ENCODE data around the gene PRRX2. TPM values are rescaled to one million over a fixed set of nuclear protein-coding genes. Genes with fewer than 3 reads are reported as not detected.

PRRX2 gene
- total RNA-seq, 1 donor from 2014 or later, result not detected

- H3K27me3 ChIP-seq (ENCODE audit: control insufficient read depth, insufficient read depth, low read length), result no peaks in the 10 kb centered on the region
- no peak overlapping the region for H3K4me3 ChIP-seq (ENCODE audit: low read depth, low read length)
- DNase-seq (ENCODE audit: low read depth), result no peak
- FAIRE-seq, result no peak
- H3K36me3 ChIP-seq (ENCODE audit: control insufficient read depth, insufficient read depth, low read length), result peaks cover 6% of the 10 kb centered on the region
- no peak for TF ChIP-seq CTCF (IDR thresholded peaks at IDR 0.05; ENCODE audit: insufficient read depth, low read length, severe bottlenecking)
These were observed 21.7 kb upstream of the PRRX2 start for GRCh38 chr9:129643706-129644105.

GRCh38 chr9:129644365-129644764, 21.1 kb upstream of the PRRX2 start:
- Histone ChIP-seq H3K27me3 (ENCODE audit: control insufficient read depth, insufficient read depth, low read length) (no peaks in the 10 kb centered on the region), H3K36me3 (ENCODE audit: control insufficient read depth, insufficient read depth, low read length) (peaks cover 3% of the 10 kb centered on the region), H3K4me3 (ENCODE audit: low read depth, low read length) (no peak overlapping the region)
- FAIRE-seq (no peak), DNase-seq (ENCODE audit: low read depth) (peak; percentile 15)
- TF ChIP-seq CTCF (IDR thresholded peaks at IDR 0.05; ENCODE audit: insufficient read depth, low read length, severe bottlenecking), result no peak

GRCh38 chr9:129644902-129645301, 20.5 kb upstream of the PRRX2 start:
- no peak for TF ChIP-seq CTCF (IDR thresholded peaks at IDR 0.05; ENCODE audit: insufficient read depth, low read length, severe bottlenecking)
- Histone ChIP-seq H3K4me3 (ENCODE audit: low read depth, low read length) (no peak overlapping the region), H3K36me3 (ENCODE audit: control insufficient read depth, insufficient read depth, low read length) (no peaks in the 10 kb centered on the region), H3K27me3 (ENCODE audit: control insufficient read depth, insufficient read depth, low read length) (no peaks in the 10 kb centered on the region)
- DNase-seq (ENCODE audit: low read depth) (no peak), FAIRE-seq (no peak)

DNA sequence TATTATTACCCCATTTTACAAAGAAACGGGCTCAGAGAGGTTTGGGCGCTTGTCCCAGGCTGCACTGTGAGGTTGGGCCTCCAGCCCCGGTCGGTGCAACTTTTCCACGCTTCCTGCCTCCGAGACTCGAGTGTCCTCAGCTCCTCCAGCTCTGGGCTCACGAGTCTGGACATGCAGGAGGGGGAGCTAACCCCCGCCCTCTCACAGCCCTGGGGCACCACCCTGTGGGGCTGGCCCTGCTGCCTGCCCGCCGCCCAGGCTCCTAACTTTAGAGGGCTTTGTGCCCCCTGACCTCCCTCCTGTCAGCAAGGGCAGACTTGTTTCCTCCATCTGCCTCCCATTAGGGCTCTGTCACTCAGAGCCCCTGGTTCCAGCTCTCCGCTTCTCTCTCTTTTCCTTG, 19.2 kb upstream of the PRRX2 start:
- DNase-seq (ENCODE audit: low read depth) (peak; percentile 6), FAIRE-seq (no peak)

DNA sequence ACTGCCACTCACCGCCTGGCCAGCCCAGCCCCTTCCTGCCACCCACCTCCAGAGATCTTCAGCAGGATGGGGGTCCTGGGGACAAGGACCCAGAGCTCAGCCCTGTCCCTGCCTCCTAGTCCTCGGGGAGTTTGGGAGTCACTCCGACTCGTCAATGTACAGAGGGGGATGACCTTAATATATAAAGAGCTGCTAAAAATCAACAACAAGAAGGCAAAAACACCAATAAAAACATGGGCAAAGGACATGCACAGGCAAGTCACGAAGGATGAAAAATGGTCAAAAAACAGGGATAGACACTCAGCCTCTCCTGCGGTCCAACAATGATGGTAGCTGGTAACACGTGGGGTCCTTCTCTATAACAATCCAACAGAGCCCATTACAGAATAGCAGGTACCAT, 18.8 kb upstream of the PRRX2 start:
- Histone ChIP-seq H3K36me3 (ENCODE audit: control insufficient read depth, insufficient read depth, low read length) (no peaks in the 10 kb centered on the region), H3K27me3 (ENCODE audit: control insufficient read depth, insufficient read depth, low read length) (no peaks in the 10 kb centered on the region), H3K4me3 (ENCODE audit: low read depth, low read length) (no peak overlapping the region)
- FAIRE-seq (no peak), DNase-seq (ENCODE audit: low read depth) (no peak)
- no peak for TF ChIP-seq CTCF (IDR thresholded peaks at IDR 0.05; ENCODE audit: insufficient read depth, low read length, severe bottlenecking)

More for the DNA sequence above, 19.2 kb upstream of the PRRX2 start:
- no peak for TF ChIP-seq CTCF (IDR thresholded peaks at IDR 0.05; ENCODE audit: insufficient read depth, low read length, severe bottlenecking)
- H3K4me3 ChIP-seq (ENCODE audit: low read depth, low read length), result no peak overlapping the region
- H3K27me3 ChIP-seq (ENCODE audit: control insufficient read depth, insufficient read depth, low read length), result no peaks in the 10 kb centered on the region
- no peaks in the 10 kb centered on the region for H3K36me3 ChIP-seq (ENCODE audit: control insufficient read depth, insufficient read depth, low read length)

GRCh38 chr9:129647635-129648034, 17.8 kb upstream of the PRRX2 start:
- no peak for TF ChIP-seq CTCF (IDR thresholded peaks at IDR 0.05; ENCODE audit: insufficient read depth, low read length, severe bottlenecking)
- H3K36me3 ChIP-seq (ENCODE audit: control insufficient read depth, insufficient read depth, low read length), result no peaks in the 10 kb centered on the region
- no peaks in the 10 kb centered on the region for H3K27me3 ChIP-seq (ENCODE audit: control insufficient read depth, insufficient read depth, low read length)
- no peak for DNase-seq (ENCODE audit: low read depth)
- H3K4me3 ChIP-seq (ENCODE audit: low read depth, low read length), result no peak overlapping the region
- no peak for FAIRE-seq
